Stomach (tissue), 4 donors: ENCODE measurements around the gene SHF.
A peak's percentile ranks its signal among the peaks of the same experiment; 100 is the strongest.

Experiments
- CTCF ChIP-seq, 7 experiments: fragments of 450-650 bp in 4 of 7; fragments of 200-600 bp in 3 of 7; sonication (generic) in 3 of 7; IDR thresholded peaks; one replicate each; pipeline ENCODE4 v1.5.1; 2016 to 2019; ENCODE audit warnings: antibody characterized with exemption in 7 of 7, control low read depth in 2 of 7, mild to moderate bottlenecking in 1 of 7
- EP300 ChIP-seq: sonication (generic); formaldehyde crosslinking; IDR thresholded peaks from one replicate; pipeline ENCODE4 v1.6.1; 2017; ENCODE audit warnings: antibody characterized with exemption
- POLR2A ChIP-seq, 4 donors: fragments of 450-650 bp; IDR thresholded peaks; one replicate each; pipeline ENCODE4 v1.6.1; 2016; ENCODE audit warnings: antibody characterized with exemption in 4 of 4, control low read depth in 2 of 4, mild to moderate bottlenecking in 1 of 4, moderate library complexity in 1 of 4
- POLR2AphosphoS5 ChIP-seq, 3 donors: sonication (generic); formaldehyde crosslinking; IDR thresholded peaks; one replicate each; pipeline ENCODE4 v1.6.1; 2016; ENCODE audit warnings: antibody characterized with exemption in 3 of 3

DNA sequence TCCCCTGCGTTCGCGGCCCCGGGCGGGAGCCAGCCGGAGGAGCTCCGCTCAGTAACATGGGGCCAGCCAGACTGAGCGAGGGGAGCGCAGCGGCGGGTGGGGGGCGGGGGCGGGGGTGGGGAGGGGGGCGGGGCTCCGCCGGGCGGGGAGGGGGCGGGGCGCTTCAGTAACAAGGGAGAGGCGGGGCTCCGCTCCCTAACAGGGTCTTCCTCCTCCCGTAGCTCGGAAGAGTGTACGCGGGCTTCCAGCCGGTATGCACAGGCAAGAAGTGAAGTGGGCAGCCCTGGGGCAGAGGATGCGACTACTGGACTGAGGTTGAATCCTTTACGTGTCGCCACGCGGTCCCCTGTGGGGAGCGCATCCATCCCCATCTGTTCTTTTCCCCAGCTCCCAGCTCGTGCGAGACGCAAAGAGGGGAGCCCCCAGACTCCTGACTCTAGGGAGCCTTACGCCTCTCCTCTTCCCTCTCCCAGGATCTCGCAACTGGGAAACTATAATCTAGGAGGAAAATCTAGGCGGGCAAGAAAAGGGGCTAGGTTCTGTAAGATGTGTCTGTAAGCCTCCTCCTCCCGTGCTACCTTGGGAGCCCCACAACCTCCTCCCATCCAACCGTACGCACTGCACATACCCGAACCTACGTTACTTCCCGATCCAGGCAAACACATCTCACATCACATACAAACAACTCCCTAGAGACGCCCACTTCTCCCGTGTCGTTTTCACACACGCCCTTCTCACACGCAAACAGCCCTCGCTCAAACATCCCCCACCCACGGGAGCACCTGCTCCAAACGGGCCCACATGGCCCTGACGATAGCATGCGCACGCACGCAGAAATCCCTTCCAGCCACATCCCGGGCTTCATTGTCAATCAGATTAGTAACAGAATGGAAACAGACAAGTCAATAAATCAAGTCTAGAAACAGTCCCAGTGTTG, at the start of gene SHF:
- TF ChIP-seq POLR2AphosphoS5 (IDR thresholded peaks at IDR 0.05) (peak in 2 of 3 donors; percentile 41 to 57), CTCF (IDR thresholded peaks at IDR 0.05) (no peak), EP300 (no peak), POLR2A (IDR thresholded peaks at IDR 0.05) (no peak)
